Heart left ventricle (tissue), 16 donors: Measurements from ENCODE around the gene P2RX7. TPM values are rescaled to one million over a fixed set of nuclear protein-coding genes. Genes with fewer than 3 reads are reported as not detected.

Source experiments
- ATAC-seq, 4 donors: fragments of 200-7000 bp; cut with Tn5 transposase; one replicate each; pipeline ENCODE4 v1.9.1; 2020 to 2022; ENCODE audit warnings: moderate library complexity in 4 of 4, mild to moderate bottlenecking in 3 of 4, moderate number of reproducible peaks in 1 of 4
- DNase-seq, 5 donors: peaks; one replicate each; pipeline ENCODE4 v3.0.0-alpha.2; 2020
- H3K27ac ChIP-seq, 12 donors: fragments of 200-600 bp; sonication (generic) in 4 of 12; one replicate each; pipeline versions ENCODE4 v1.5.0 to v1.8.0; 2016 to 2022; ENCODE audit warnings: mild to moderate bottlenecking in 2 of 12
- H3K27me3 ChIP-seq, 9 donors: fragments of 200-600 bp; sonication (generic) in 2 of 9; one replicate each; pipeline versions ENCODE4 v1.5.1 to v1.8.0; 2016 to 2022; ENCODE audit warnings: mild to moderate bottlenecking in 3 of 9
- H3K36me3 ChIP-seq, 9 donors: fragments of 200-600 bp; sonication (generic) in 2 of 9; one replicate each; pipeline versions ENCODE4 v1.5.0 to v1.8.0; 2018 to 2022; ENCODE audit warnings: mild to moderate bottlenecking in 2 of 9
- H3K4me1 ChIP-seq, 12 donors: fragments of 200-600 bp; sonication (generic) in 4 of 12; one replicate each; pipeline versions ENCODE4 v1.5.0 to v1.8.0; 2016 to 2022; ENCODE audit warnings: mild to moderate bottlenecking in 3 of 12
- H3K4me3 ChIP-seq, 12 donors: fragments of 200-600 bp; sonication (generic) in 4 of 12; one replicate each; pipeline versions ENCODE4 v1.5.0 to v1.8.0; 2017 to 2022; ENCODE audit warnings: mild to moderate bottlenecking in 9 of 12, moderate library complexity in 4 of 12
- H3K9me3 ChIP-seq, 12 donors: fragments of 200-600 bp; sonication (generic) in 4 of 12; one replicate each; pipeline versions ENCODE4 v1.5.0 to v1.8.0; 2016 to 2022; ENCODE audit warnings: mild to moderate bottlenecking in 1 of 12
- CTCF ChIP-seq, 12 donors: fragments of 200-600 bp; sonication (generic) in 4 of 12; IDR thresholded peaks; one replicate each; pipeline versions ENCODE4 v1.5.0 to v1.8.0; 2018 to 2022; ENCODE audit warnings: antibody characterized with exemption in 12 of 12, mild to moderate bottlenecking in 5 of 12
- POLR2A ChIP-seq, 2 donors: fragments of 450-650 bp; IDR thresholded peaks; one replicate each; pipeline ENCODE4 v1.6.1; 2017; ENCODE audit warnings: antibody characterized with exemption in 2 of 2, mild to moderate bottlenecking in 2 of 2, moderate library complexity in 2 of 2
- WGBS, 4 donors: extraction: QIAGEN DNeasy Blood & Tissue Kit in 2 of 4; methylation state at CpG; one replicate each; pipeline versions ENCODE4 v1.1.5 to v1.1.7; 2013 to 2018; 5-methylcytosine and 5-hydroxymethylcytosine counted together
- intact Hi-C, 10 donors: fragments of 100-400 bp; cut with DNase I; formaldehyde crosslinking; loops; one replicate each; pipeline versions ENCODE4 v1.11.1 to v1.14.2; 2022
- polyA plus RNA-seq, 2 donors: library from polyadenylated mRNA; stranded (reverse); fragments of 200-250 nt; gene quantifications; one replicate each; pipeline ENCODE4 v1.2.3, GENCODE V29; 2013
- total RNA-seq, 9 donors: library from RNA; depleted of rRNA in 2 of 9; stranded (reverse); fragments of >200 nt in 2 of 9; fragmentation: NEBNext Ultra II Directional in 3 of 9; extraction: Animal tissue kit (Norgen Biotek cat#: 25700) in 3 of 9; gene quantifications; one replicate each; pipeline versions ENCODE4 v1.1.0 to v1.2.4, GENCODE V29; 2016 to 2023
- donor health status: ischemic (EF 13 %, LVEDD 7.1; RV severe dilation, severe dysfunction).
- donor health status: healthy with polysubstance abuse.
- donor health status: DM: no; HTN: yes; CAD: no.
- donor health status: DM: no; HTN: no; CAD: no.
- donor health status: ischemic (EF 25% LVEDD 6.9; RV normal size, moderate dysfunction).
- donor health status: ischemic (EF 25% LVEDD 5.7; RV mildly dilated, moderate dysfunction).
- donor health status: healthy.
- donor health status: DM: yes; HTN: yes; CAD: no.
- donor health status: ischemic (EF 35%, LVEDD 5.7; RV mildly dilated, moderate dysfunction).
- donor health status: nonischemic (EF 11% LVEDD 7.7; RV severe dilation, severe dysfunction).
- donor health status: DM: yes; HTN: yes; CAD: no.
- donor health status: PGD.
- donor health status: ischemic (EF 29% LVEDD 5.4; RV normal size, mild dysfunction).
- donor health status: nonischemic (EF 23%, LVEDD 6.1; RV moderate dilation, normal function).

Gene P2RX7
- total and polyA plus RNA-seq, 11 donors = 0.39 to 12.0 (median 1.8) TPM

- 68 to 83% (median 79%) methylated on average over 11 of the region's 11 CpGs for WGBS, 4 donors
- Histone ChIP-seq H3K27me3 (no peaks in the 10 kb centered on the region), H3K27ac (peak overlapping the region in 9 of 12 donors; percentile 7 to 77 (median 48)), H3K4me3 (peak overlapping the region in 1 of 12 donors; percentile 22), H3K9me3 (no peaks in the 10 kb centered on the region), H3K36me3 (peaks cover 0 to 26% (median 13%) of the 10 kb centered on the region in 9 donors), H3K4me1 (peaks cover 0 to 57% (median 11%) of the 10 kb centered on the region in 12 donors)
- intact Hi-C loops = loop anchor here in 1 of 10 donors (10.0 kb wide), 1 partner anchor 89 kb away; no protein-coding TSS in a partner anchor
- DNase-seq (no peak), ATAC-seq (no peak)
- TF ChIP-seq POLR2A (IDR thresholded peaks at IDR 0.05) = no peak
- no peak for TF ChIP-seq CTCF (IDR thresholded peaks at IDR 0.05)
These were observed 81.6 kb downstream of the P2RX7 start for GRCh38 chr12:121214166-121214777.

DNA sequence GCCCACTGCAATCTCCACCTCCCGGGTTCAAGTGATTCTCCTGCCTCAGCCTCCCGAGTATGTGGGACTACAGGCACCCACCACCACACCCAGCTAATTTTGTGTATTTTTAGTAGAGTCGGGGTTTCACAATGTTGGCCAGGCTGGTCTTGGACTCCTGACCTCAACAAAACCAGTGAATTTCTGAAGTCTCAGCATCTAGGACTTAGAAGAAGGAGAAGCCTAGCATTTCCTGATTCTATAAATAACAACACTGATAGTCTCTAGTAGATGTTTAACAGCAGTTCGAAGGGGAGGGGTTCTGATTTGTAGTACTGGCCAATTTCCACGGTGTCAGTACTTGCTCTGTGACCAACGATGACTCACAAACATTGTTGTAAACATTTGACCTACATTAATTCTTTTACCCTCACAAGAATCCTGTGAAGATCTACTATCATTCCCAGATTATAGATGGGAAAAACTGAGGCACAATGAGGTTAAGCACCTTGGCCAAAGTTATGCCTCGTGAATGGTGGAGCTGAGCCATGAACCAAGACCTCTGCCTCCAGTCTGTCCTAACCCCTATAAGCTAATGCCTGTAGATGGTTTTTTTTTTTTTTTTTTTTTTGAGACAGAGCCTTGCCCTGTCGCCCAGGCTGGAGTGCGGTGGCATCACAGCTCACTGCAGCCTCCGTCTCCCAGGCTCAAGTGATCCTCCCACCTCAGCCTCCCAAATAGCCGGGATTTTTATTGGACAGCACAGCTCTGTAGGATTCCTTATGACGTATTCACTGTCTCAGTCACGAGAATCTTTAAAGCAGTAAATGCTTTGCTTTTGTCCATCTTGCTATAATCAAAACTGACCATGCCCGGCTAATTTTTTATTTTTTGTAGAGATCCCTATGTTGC, 82.4 kb downstream of the P2RX7 start:
- 62 to 67% (median 65%) methylated on average over 14 of the region's 14 CpGs for WGBS, 4 donors
- Histone ChIP-seq H3K4me3 (peak overlapping the region in 1 of 12 donors; percentile 22), H3K36me3 (peaks cover 0 to 30% (median 13%) of the 10 kb centered on the region in 9 donors), H3K4me1 (peaks cover 0 to 53% (median 11%) of the 10 kb centered on the region in 12 donors), H3K27me3 (no peaks in the 10 kb centered on the region), H3K27ac (peak overlapping the region in 9 of 12 donors; percentile 7 to 77 (median 48)), H3K9me3 (no peaks in the 10 kb centered on the region)
- DNase-seq = no peak
- no peak for TF ChIP-seq CTCF (IDR thresholded peaks at IDR 0.05)
- no peak for TF ChIP-seq POLR2A (IDR thresholded peaks at IDR 0.05)
- peak; percentile 3 to 65 (median 48) for ATAC-seq
- intact Hi-C loops = loop anchor here in 1 of 10 donors (10.0 kb wide), 1 partner anchor 90 kb away; no protein-coding TSS in a partner anchor

- no peaks in the 10 kb centered on the region for H3K27me3 ChIP-seq
- WGBS, 4 donors = 93 to 97% (median 96%) methylated on average over 4 of the region's 4 CpGs
- H3K27ac ChIP-seq = no peak overlapping the region
- ATAC-seq = no peak
- intact Hi-C loops = loop anchor here in 1 of 10 donors (10.0 kb wide), 1 partner anchor 91 kb away; no protein-coding TSS in a partner anchor
- peaks cover 0 to 32% (median 13%) of the 10 kb centered on the region in 9 donors for H3K36me3 ChIP-seq
- no peak for DNase-seq
- no peak overlapping the region for H3K4me3 ChIP-seq
- H3K9me3 ChIP-seq = no peaks in the 10 kb centered on the region
- peaks cover 0 to 48% (median 8%) of the 10 kb centered on the region in 12 donors for H3K4me1 ChIP-seq
- TF ChIP-seq POLR2A (IDR thresholded peaks at IDR 0.05) (no peak), CTCF (IDR thresholded peaks at IDR 0.05) (no peak)
These were observed 83.4 kb downstream of the P2RX7 start for GRCh38 chr12:121216102-121216501.

GRCh38 chr12:121217063-121217462, 84.4 kb downstream of the P2RX7 start:
- ATAC-seq = no peak
- Histone ChIP-seq H3K4me1 (peaks cover 0 to 40% (median 8%) of the 10 kb centered on the region in 12 donors), H3K4me3 (no peak overlapping the region), H3K27ac (no peak overlapping the region), H3K27me3 (no peaks in the 10 kb centered on the region), H3K36me3 (peaks cover 0 to 37% (median 13%) of the 10 kb centered on the region in 9 donors), H3K9me3 (no peaks in the 10 kb centered on the region)
- intact Hi-C loops = loop anchor here in 1 of 10 donors (10.0 kb wide), 1 partner anchor 92 kb away; no protein-coding TSS in a partner anchor
- peak in 1 of 5 donors; percentile 5 for DNase-seq
- no peak for TF ChIP-seq POLR2A (IDR thresholded peaks at IDR 0.05)
- no peak for TF ChIP-seq CTCF (IDR thresholded peaks at IDR 0.05)
- 87 to 92% (median 91%) methylated on average over 8 of the region's 8 CpGs for WGBS, 4 donors
